Measurements from ENCODE around the gene RSPH6A.

RSPH6A gene

GRCh38 chr19:45842198-45842597, 27.1 kb upstream of the RSPH6A start:
- no peaks in the 10 kb centered on the region for H3K79me2 ChIP-seq (ENCODE audit: insufficient read depth, low read length)
- H3F3A ChIP-seq (ENCODE audit: low read depth), result no peaks in the 10 kb centered on the region
- H3K4me1 ChIP-seq (ENCODE audit: insufficient read depth, low read length, poor library complexity, severe bottlenecking), result no peaks in the 10 kb centered on the region
- no peak overlapping the region for H3K9ac ChIP-seq (ENCODE audit: low read depth, low read length, poor library complexity, severe bottlenecking)
- no peaks in the 10 kb centered on the region for H4K20me1 ChIP-seq (ENCODE audit: insufficient read depth, low read length, poor library complexity, severe bottlenecking)
- H3K36me3 ChIP-seq (ENCODE audit: insufficient read depth, low read length), result peaks cover 57% of the 10 kb centered on the region; the same call in 1 of the 2 replicates
- H3K4me2 ChIP-seq (ENCODE audit: low read depth, low read length, poor library complexity, severe bottlenecking), result no peak overlapping the region
- no peaks in the 10 kb centered on the region for H3K9me3 ChIP-seq (ENCODE audit: insufficient read depth, low read depth, low read length)
- H2AFZ ChIP-seq (ENCODE audit: low read length), result no peak overlapping the region
- H3K9me2 ChIP-seq (replicated peaks; ENCODE audit: low read depth, low read length), result no peaks in the 10 kb centered on the region
- no peak overlapping the region for H3K4me3 ChIP-seq (ENCODE audit: low read length, poor library complexity, severe bottlenecking)
- H3K27me3 ChIP-seq (ENCODE audit: insufficient read depth, low read length, poor library complexity, severe bottlenecking), result no peaks in the 10 kb centered on the region
- TF ChIP-seq CTCF (conservative IDR thresholded peaks at IDR 0.05; ENCODE audit: low read length) (no peak), EZH2phosphoT487 (IDR thresholded peaks at IDR 0.05; ENCODE audit: borderline replicate concordance) (no peak)

GRCh38 chr19:45834970-45835369, 19.9 kb upstream of the RSPH6A start:
- H3K4me1 ChIP-seq (ENCODE audit: insufficient read depth, low read length, poor library complexity, severe bottlenecking), result no peaks in the 10 kb centered on the region
- no peak for TF ChIP-seq EZH2phosphoT487 (IDR thresholded peaks at IDR 0.05; ENCODE audit: borderline replicate concordance)
- no peak for TF ChIP-seq CTCF (conservative IDR thresholded peaks at IDR 0.05; ENCODE audit: low read length)
- H3K9me3 ChIP-seq (ENCODE audit: insufficient read depth, low read depth, low read length), result no peaks in the 10 kb centered on the region
- H3F3A ChIP-seq (ENCODE audit: low read depth), result no peaks in the 10 kb centered on the region
- H4K20me1 ChIP-seq (ENCODE audit: insufficient read depth, low read length, poor library complexity, severe bottlenecking), result no peaks in the 10 kb centered on the region
- no peak overlapping the region for H3K9ac ChIP-seq (ENCODE audit: low read depth, low read length, poor library complexity, severe bottlenecking)
- H2AFZ ChIP-seq (ENCODE audit: low read length), result no peak overlapping the region
- H3K79me2 ChIP-seq (ENCODE audit: insufficient read depth, low read length), result no peaks in the 10 kb centered on the region
- H3K4me2 ChIP-seq (ENCODE audit: low read depth, low read length, poor library complexity, severe bottlenecking), result no peak overlapping the region
- peaks cover 75% of the 10 kb centered on the region; the same call in 1 of the 2 replicates for H3K36me3 ChIP-seq (ENCODE audit: insufficient read depth, low read length)
- no peaks in the 10 kb centered on the region for H3K9me2 ChIP-seq (replicated peaks; ENCODE audit: low read depth, low read length)
- no peaks in the 10 kb centered on the region for H3K27me3 ChIP-seq (ENCODE audit: insufficient read depth, low read length, poor library complexity, severe bottlenecking)
- H3K4me3 ChIP-seq (ENCODE audit: low read length, poor library complexity, severe bottlenecking), result no peak overlapping the region

- H3K4me2 ChIP-seq (ENCODE audit: low read depth, low read length, poor library complexity, severe bottlenecking), result no peak overlapping the region
- H3K4me1 ChIP-seq (ENCODE audit: insufficient read depth, low read length, poor library complexity, severe bottlenecking), result no peaks in the 10 kb centered on the region
- H3K4me3 ChIP-seq (ENCODE audit: low read length, poor library complexity, severe bottlenecking), result no peak overlapping the region
- no peaks in the 10 kb centered on the region for H3K9me3 ChIP-seq (ENCODE audit: insufficient read depth, low read depth, low read length)
- peaks cover 82% of the 10 kb centered on the region; the same call in 1 of the 2 replicates for H3K36me3 ChIP-seq (ENCODE audit: insufficient read depth, low read length)
- H4K20me1 ChIP-seq (ENCODE audit: insufficient read depth, low read length, poor library complexity, severe bottlenecking), result no peaks in the 10 kb centered on the region
- H3K9ac ChIP-seq (ENCODE audit: low read depth, low read length, poor library complexity, severe bottlenecking), result no peak overlapping the region
- H3K9me2 ChIP-seq (replicated peaks; ENCODE audit: low read depth, low read length), result no peaks in the 10 kb centered on the region
- no peaks in the 10 kb centered on the region for H3K27me3 ChIP-seq (ENCODE audit: insufficient read depth, low read length, poor library complexity, severe bottlenecking)
- no peaks in the 10 kb centered on the region for H3K79me2 ChIP-seq (ENCODE audit: insufficient read depth, low read length)
- TF ChIP-seq CTCF (conservative IDR thresholded peaks at IDR 0.05; ENCODE audit: low read length) (no peak), EZH2phosphoT487 (IDR thresholded peaks at IDR 0.05; ENCODE audit: borderline replicate concordance) (no peak)
- no peaks in the 10 kb centered on the region for H3F3A ChIP-seq (ENCODE audit: low read depth)
- no peak overlapping the region for H2AFZ ChIP-seq (ENCODE audit: low read length)
Observed at GRCh38 chr19:45828945-45829344, 13.8 kb upstream of the RSPH6A start.

All from Loucy (cell line).